IMR-90 (cell line): ENCODE results near the gene SBF2. TPM values are rescaled to one million over a fixed set of nuclear protein-coding genes. Genes with fewer than 3 reads are reported as not detected.

Experiments
- ATAC-seq: fragments of 200-7000 bp; cut with Tn5 transposase; 2 replicates; pipeline ENCODE4 v1.9.1; 2020; ENCODE audit warnings: low read depth, mild to moderate bottlenecking, moderate library complexity
- BruUV-seq: library from RNA; stranded (reverse); fragments of 400-500 nt; replicated peaks from 2 replicates; lab custom pipeline; 2021; lab: Mats Ljungman, UMichigan
- CTCF ChIA-PET: fragments of 300-600 bp; formaldehyde crosslinking; extraction: SDS; loops from one replicate; lab custom pipeline; 2021; ENCODE audit warnings: antibody characterized with exemption; lab: Yijun Ruan, JAX
- POLR2A ChIA-PET: fragments of 300-600 bp; sonication (Branson Sonifier 250); formaldehyde crosslinking; loops from one replicate; lab custom pipeline; 2022; ENCODE audit warnings: antibody characterized with exemption; ENCODE audit not compliant: unreplicated experiment; lab: Charles Lee
- DNase-seq: peaks from one replicate; pipeline ENCODE4 v3.0.0; 2013
- H2AFZ ChIP-seq: replicated peaks from 2 replicates; pipeline ENCODE3; 2013; ENCODE audit warnings: low read length, mild to moderate bottlenecking; ENCODE audit not compliant: poor library complexity
- H2AK5ac ChIP-seq: 2 replicates; pipeline ENCODE4 v1.6.1; 2013; ENCODE audit warnings: low read depth, low read length, inconsistent platforms
- H2AK9ac ChIP-seq: replicated peaks from 2 replicates; pipeline ENCODE3; 2013; ENCODE audit warnings: mild to moderate bottlenecking, low read depth, low read length, moderate library complexity; ENCODE audit not compliant: poor library complexity
- H2BK120ac ChIP-seq: 2 replicates; pipeline ENCODE4 v1.6.1; 2013; ENCODE audit warnings: low read depth, low read length, inconsistent platforms
- H2BK15ac ChIP-seq: 3 replicates; pipeline ENCODE4 v1.6.1; 2013; ENCODE audit warnings: low read depth, low read length, inconsistent platforms
- H2BK20ac ChIP-seq: 2 replicates; pipeline ENCODE4 v1.6.1; 2013; ENCODE audit warnings: low read depth, mild to moderate bottlenecking, inconsistent platforms, low read length, moderate library complexity
- H2BK5ac ChIP-seq: 2 replicates; pipeline ENCODE4 v1.6.1; 2013; ENCODE audit warnings: mild to moderate bottlenecking, low read depth, low read length, inconsistent platforms; ENCODE audit not compliant: poor library complexity, severe bottlenecking
- H3K14ac ChIP-seq: replicated peaks from 2 replicates; pipeline ENCODE4 v1.6.1; 2013; ENCODE audit warnings: low read depth, low read length, inconsistent platforms
- H3K18ac ChIP-seq: 2 replicates; pipeline ENCODE4 v1.6.1; 2013; ENCODE audit warnings: low read depth, low read length, control low read depth
- H3K23ac ChIP-seq: 2 replicates; pipeline ENCODE4 v1.6.1; 2013; ENCODE audit warnings: low read depth, low read length, inconsistent platforms
- H3K27ac ChIP-seq: 2 replicates; pipeline ENCODE4 v1.5.1; 2013; ENCODE audit warnings: mild to moderate bottlenecking, control low read depth, low read length; ENCODE audit not compliant: insufficient read depth
- H3K27me3 ChIP-seq: 2 replicates; pipeline ENCODE4 v1.6.1; 2013; ENCODE audit warnings: low read length; ENCODE audit not compliant: control insufficient read depth, insufficient read depth
- H3K36me3 ChIP-seq: 2 replicates; pipeline ENCODE4 v1.6.1; 2013; ENCODE audit warnings: low read length, mixed read lengths; ENCODE audit not compliant: control insufficient read depth, insufficient read depth
- H3K4ac ChIP-seq: 2 replicates; pipeline ENCODE4 v1.6.1; 2013; ENCODE audit warnings: low read depth, low read length, inconsistent platforms
- H3K4me1 ChIP-seq: 2 replicates; pipeline ENCODE4 v1.6.1; 2013; ENCODE audit warnings: low read length, mixed read lengths; ENCODE audit not compliant: control insufficient read depth, insufficient read depth
- H3K4me2 ChIP-seq: 2 replicates; pipeline ENCODE4 v1.6.1; 2013; ENCODE audit warnings: low read depth, mild to moderate bottlenecking, control low read depth, low read length, moderate library complexity
- H3K4me3 ChIP-seq: 2 replicates; pipeline ENCODE4 v1.5.1; 2013; ENCODE audit warnings: low read depth, mild to moderate bottlenecking, control low read depth, low read length, moderate library complexity; ENCODE audit not compliant: insufficient read depth
- H3K56ac ChIP-seq: 2 replicates; pipeline ENCODE4 v1.6.1; 2013; ENCODE audit warnings: low read length, inconsistent platforms; ENCODE audit not compliant: insufficient read depth; ENCODE audit errors: extremely low read depth
- H3K79me1 ChIP-seq, 2 experiments: 2 replicates each; pipeline ENCODE4 v1.6.1; 2013; ENCODE audit warnings: low read length in 2 of 2, inconsistent platforms in 1 of 2, low read depth in 1 of 2
- H3K9ac ChIP-seq: 2 replicates; pipeline ENCODE4 v1.6.1; 2013; ENCODE audit warnings: low read depth, low read length, control low read depth
- H3K9me1 ChIP-seq: 2 replicates; pipeline ENCODE4 v1.6.1; 2013; ENCODE audit warnings: low read length, inconsistent platforms; ENCODE audit not compliant: insufficient read depth
- H3K9me3 ChIP-seq: 2 replicates; pipeline ENCODE4 v1.6.1; 2013; ENCODE audit warnings: low read length; ENCODE audit not compliant: control insufficient read depth, insufficient read depth
- H4K20me1 ChIP-seq: 2 replicates; pipeline ENCODE4 v1.6.1; 2013; ENCODE audit warnings: low read length, inconsistent platforms; ENCODE audit not compliant: insufficient read depth
- H4K5ac ChIP-seq: 2 replicates; pipeline ENCODE4 v1.6.1; 2013; ENCODE audit warnings: mild to moderate bottlenecking, low read depth, low read length, control low read depth
- H4K8ac ChIP-seq, 2 experiments: 2 replicates each; pipeline ENCODE4 v1.6.1; 2013; ENCODE audit warnings: low read depth in 2 of 2, low read length in 2 of 2, control low read depth in 1 of 2, inconsistent platforms in 1 of 2
- H4K91ac ChIP-seq: 2 replicates; pipeline ENCODE4 v1.6.1; 2013; ENCODE audit warnings: low read depth, low read length, inconsistent platforms; ENCODE audit not compliant: insufficient read depth
- BHLHE40 ChIP-seq: fragments of 150-350 bp; IDR thresholded peaks from 2 replicates; pipeline ENCODE4 v1.6.1; 2016; ENCODE audit warnings: mild to moderate bottlenecking, low read depth, low read length
- CEBPB ChIP-seq: IDR thresholded peaks from 2 replicates; pipeline ENCODE4 v1.6.1; 2012; ENCODE audit warnings: low read depth, low read length, improper control_type of control experiment
- CHD1 ChIP-seq: IDR thresholded peaks from 2 replicates; pipeline ENCODE4 v1.6.1; 2012; ENCODE audit warnings: low read depth, low read length, improper control_type of control experiment
- CTCF ChIP-seq: conservative IDR thresholded peaks from 2 replicates; pipeline ENCODE4 v1.5.1; 2012; ENCODE audit warnings: mild to moderate bottlenecking, low read depth, low read length, improper control_type of control experiment
- ELK1 ChIP-seq: fragments of 150-350 bp; IDR thresholded peaks from 2 replicates; pipeline ENCODE4 v1.6.1; 2016; ENCODE audit warnings: low read depth, mild to moderate bottlenecking, low read length, moderate library complexity, borderline replicate concordance
- FOS ChIP-seq: fragments of 150-350 bp; IDR thresholded peaks from 2 replicates; pipeline ENCODE4 v1.6.1; 2016; ENCODE audit warnings: low read depth, low read length
- MAFK ChIP-seq: IDR thresholded peaks from 2 replicates; pipeline ENCODE4 v1.6.1; 2012; ENCODE audit warnings: low read depth, low read length, improper control_type of control experiment
- MAZ ChIP-seq: IDR thresholded peaks from 2 replicates; pipeline ENCODE4 v1.6.1; 2012; ENCODE audit warnings: low read depth, mild to moderate bottlenecking, low read length, improper control_type of control experiment, moderate library complexity, borderline replicate concordance
- MXI1 ChIP-seq: IDR thresholded peaks from 2 replicates; pipeline ENCODE4 v1.6.1; 2012; ENCODE audit warnings: low read depth, mild to moderate bottlenecking, low read length, moderate library complexity, borderline replicate concordance
- NFE2L2 ChIP-seq: fragments of 150-350 bp; IDR thresholded peaks from 2 replicates; pipeline ENCODE4 v1.6.1; 2016; ENCODE audit warnings: low read depth, mild to moderate bottlenecking, low read length
- POLR2A ChIP-seq: IDR thresholded peaks from 2 replicates; pipeline ENCODE4 v1.6.1; 2012; ENCODE audit warnings: mild to moderate bottlenecking, low read depth, low read length
- RAD21 ChIP-seq: IDR thresholded peaks from 2 replicates; pipeline ENCODE4 v1.6.1; 2012; ENCODE audit warnings: low read length, improper control_type of control experiment
- RCOR1 ChIP-seq: IDR thresholded peaks from 2 replicates; pipeline ENCODE4 v1.6.1; 2012; ENCODE audit warnings: mild to moderate bottlenecking, low read length, improper control_type of control experiment; ENCODE audit not compliant: insufficient replicate concordance
- RFX5 ChIP-seq: IDR thresholded peaks from 2 replicates; pipeline ENCODE4 v1.8.0; 2012; ENCODE audit warnings: low read depth, mild to moderate bottlenecking, low read length, moderate library complexity
- SMC3 ChIP-seq: fragments of 150-350 bp; IDR thresholded peaks from 2 replicates; pipeline ENCODE4 v1.6.1; 2016; ENCODE audit warnings: low read depth, mild to moderate bottlenecking, antibody characterized with exemption, low read length, moderate library complexity
- WGBS, 2 experiments: methylation state at CpG; one replicate each; pipeline versions ENCODE4 v1.1.5 to v1.1.7; 2013; ENCODE audit warnings: missing lambda C conversion rate in 2 of 2; ENCODE audit not compliant: insufficient read length in 1 of 2; ENCODE audit errors: extremely low coverage in 2 of 2; 5-methylcytosine and 5-hydroxymethylcytosine counted together
- dilution Hi-C: fragments of 300-500 bp; cut with HindIII; formaldehyde crosslinking; loops from one replicate; pipeline ENCODE4 v1.14.3; 2018; ENCODE audit warnings: low sequenced_read_pairs; ENCODE audit not compliant: unreplicated experiment
- in situ Hi-C: fragments of 300-500 bp; cut with MboI; formaldehyde crosslinking; loops from 3 replicates; pipeline ENCODE4 v1.14.3; 2019; ENCODE audit warnings: low sequenced_read_pairs, inconsistent platforms, mixed read lengths
- intact Hi-C: fragments of 100-400 bp; cut with micrococcal nuclease; formaldehyde crosslinking; loops from 2 replicates; pipeline ENCODE4 v1.10.0; 2022
- polyA plus RNA-seq, 3 experiments: library from polyadenylated mRNA; depleted of rRNA; stranded (reverse); fragments of >200 nt; gene quantifications; 2 replicates each; pipeline ENCODE4 v1.2.3, GENCODE V29; 2012; ENCODE audit warnings: low replicate concordance in 1 of 3
- total RNA-seq: library from RNA; depleted of rRNA; stranded (reverse); fragments of >200 nt; gene quantifications from 2 replicates; pipeline ENCODE4 v1.2.3, GENCODE V29; 2012
- TF ChIP-seq, protein P1 (sequence below): fragments of 150-350 bp; IDR thresholded peaks from 2 replicates; pipeline ENCODE4 v1.6.1; 2017; ENCODE audit warnings: mild to moderate bottlenecking, antibody characterized with exemption, low read length, low read depth

Gene SBF2
- total and polyA plus RNA-seq, 2 of the 4 experiments (the other 2 are of a cell fraction) = 23.8 to 51.8 TPM

DNA sequence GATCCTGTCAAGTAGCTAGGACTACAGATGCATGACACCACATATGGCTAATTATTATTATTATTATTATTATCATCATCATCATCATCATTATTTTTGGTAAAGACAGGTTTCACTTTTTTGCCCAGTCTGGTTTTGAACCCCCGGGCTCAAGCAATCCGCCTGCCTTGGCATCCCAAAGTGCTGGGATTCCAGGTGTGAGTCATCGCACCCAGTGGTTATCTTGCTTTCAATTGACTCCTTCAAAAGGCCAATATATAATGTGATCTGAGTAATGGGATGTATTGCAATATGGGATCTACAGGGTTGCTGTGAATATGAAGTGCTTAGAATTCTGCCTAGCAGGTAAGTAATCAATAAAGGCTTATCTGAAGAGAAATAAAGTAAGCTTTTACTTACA is 221.2 kb downstream of the SBF2 start:
- TF ChIP-seq RAD21 = no peak
- no peak for TF ChIP-seq MAFK
- no peak for TF ChIP-seq CHD1
- no peak for TF ChIP-seq ELK1
- TF ChIP-seq POLR2A = no peak
- TF ChIP-seq RFX5 = no peak
- TF ChIP-seq MAZ = no peak
- no peak for TF ChIP-seq BHLHE40
- TF ChIP-seq SMC3 = no peak
- no peak for TF ChIP-seq FOS
- TF ChIP-seq NFE2L2 = no peak
- TF ChIP-seq MXI1 = no peak
- no peak for TF ChIP-seq CEBPB
- TF ChIP-seq RCOR1 = no peak
- no peak for TF ChIP-seq CTCF
- TF ChIP-seq, protein P1, sequence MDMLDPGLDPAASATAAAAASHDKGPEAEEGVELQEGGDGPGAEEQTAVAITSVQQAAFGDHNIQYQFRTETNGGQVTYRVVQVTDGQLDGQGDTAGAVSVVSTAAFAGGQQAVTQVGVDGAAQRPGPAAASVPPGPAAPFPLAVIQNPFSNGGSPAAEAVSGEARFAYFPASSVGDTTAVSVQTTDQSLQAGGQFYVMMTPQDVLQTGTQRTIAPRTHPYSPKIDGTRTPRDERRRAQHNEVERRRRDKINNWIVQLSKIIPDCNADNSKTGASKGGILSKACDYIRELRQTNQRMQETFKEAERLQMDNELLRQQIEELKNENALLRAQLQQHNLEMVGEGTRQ = no peak
- H3K27ac ChIP-seq = peak overlapping the region; percentile 75; the same call in 1 of the 2 replicates
- no peak overlapping the region for H2AFZ ChIP-seq
- no CpG with 5 or more reads among the region's 3 CpGs for WGBS, 2 experiments
- H3K56ac ChIP-seq = no peak overlapping the region; the same call in 1 of the 2 replicates
- no peaks in the 10 kb centered on the region; the same call in 1 of the 2 replicates for H4K20me1 ChIP-seq
- dilution Hi-C loops (no loop called here), in situ Hi-C loops (no loop called here), intact Hi-C loops (loop anchor here (10.0 kb wide), 1 partner anchor 218 kb away; no protein-coding TSS in a partner anchor)
- CTCF ChIA-PET = no interaction called here
- no peaks in the 10 kb centered on the region for H3K9me3 ChIP-seq
- H4K8ac ChIP-seq = peak overlapping the region in 1 of 2 experiments; percentile 63; a peak in 1 of 4 replicates
- peak overlapping the region; percentile 76 for H2BK5ac ChIP-seq
- peak overlapping the region; percentile 61 for H3K4ac ChIP-seq
- peaks cover 15% of the 10 kb centered on the region for H3K4me1 ChIP-seq
- peak overlapping the region; percentile 53; the same call in 1 of the 2 replicates for H2BK20ac ChIP-seq
- DNase-seq (peak; percentile 35), ATAC-seq (no peak)
- H3K79me1 ChIP-seq = peaks cover 19 to 48% of the 10 kb centered on the region in 2 experiments
- no peak overlapping the region; the same call in 2 of the 3 replicates for H2BK15ac ChIP-seq
- peak overlapping the region; percentile 85 for H2AK5ac ChIP-seq
- peak overlapping the region; percentile 7; the same call in 1 of the 2 replicates for H3K18ac ChIP-seq
- H4K91ac ChIP-seq = peak overlapping the region; percentile 74
- peak overlapping the region; percentile 74 for H2BK120ac ChIP-seq
- no peak overlapping the region for H3K4me3 ChIP-seq
- peak overlapping the region; percentile 77; the same call in 1 of the 2 replicates for H4K5ac ChIP-seq
- H2AK9ac ChIP-seq = no peak overlapping the region
- POLR2A ChIA-PET = interaction anchor here (0.7 kb wide), 1 partner anchor 21 kb away, joined by 3 read pairs; no protein-coding TSS in a partner anchor
- H3K27me3 ChIP-seq = no peaks in the 10 kb centered on the region
- BruUV-seq = no TSS peak
- H3K4me2 ChIP-seq = no peak overlapping the region; the same call in 1 of the 2 replicates
- H3K23ac ChIP-seq = no peak overlapping the region; the same call in 1 of the 2 replicates
- H3K9me1 ChIP-seq = peaks cover 11% of the 10 kb centered on the region
- H3K9ac ChIP-seq = no peak overlapping the region
- H3K36me3 ChIP-seq = no peaks in the 10 kb centered on the region
- H3K14ac ChIP-seq = peak overlapping the region; percentile 21
